Endothelial cell (in vitro differentiated cells): ENCODE results near the gene KPNA3. TPM values are rescaled to one million over a fixed set of nuclear protein-coding genes. Genes with fewer than 3 reads are reported as not detected.
"Not testable (repeated sequence)": the region's sequence is repeated elsewhere in the genome, so short reads cannot be mapped to it uniquely, and the experiment has no call there.

ENCODE experiments used
- DNase-seq: peaks from one replicate; pipeline ENCODE4 v3.0.0; 2021; ENCODE audit warnings: low spot score
- H3K27ac Mint-ChIP-seq: one replicate; pipeline ENCODE4 v1.8.0; 2021; ENCODE audit warnings: mixed read lengths, inconsistent platforms; ENCODE audit not compliant: unreplicated experiment
- H3K27me3 Mint-ChIP-seq: one replicate; pipeline ENCODE4 v1.8.0; 2021; ENCODE audit warnings: mild to moderate bottlenecking, moderate library complexity, mixed read lengths, inconsistent platforms; ENCODE audit not compliant: unreplicated experiment
- H3K36me3 Mint-ChIP-seq: one replicate; pipeline ENCODE4 v1.8.0; 2021; ENCODE audit warnings: mild to moderate bottlenecking, low read depth, mixed read lengths, inconsistent platforms; ENCODE audit not compliant: unreplicated experiment
- H3K4me1 Mint-ChIP-seq: one replicate; pipeline ENCODE4 v1.8.0; 2021; ENCODE audit warnings: mild to moderate bottlenecking, mixed read lengths, inconsistent platforms; ENCODE audit not compliant: unreplicated experiment
- H3K4me3 Mint-ChIP-seq: one replicate; pipeline ENCODE4 v1.8.0; 2021; ENCODE audit warnings: mild to moderate bottlenecking, mixed read lengths, inconsistent platforms; ENCODE audit not compliant: unreplicated experiment
- H3K9me3 Mint-ChIP-seq: one replicate; pipeline ENCODE4 v1.8.0; 2021; ENCODE audit warnings: mixed read lengths, inconsistent platforms; ENCODE audit not compliant: unreplicated experiment
- CTCF ChIP-seq: fragments of 200-600 bp; sonication (generic); IDR thresholded peaks from one replicate; pipeline ENCODE4 v1.5.0; 2021; ENCODE audit warnings: antibody characterized with exemption; ENCODE audit not compliant: unreplicated experiment
- total RNA-seq: library from RNA; stranded (reverse); fragmentation: NEBNext Ultra II Directional; extraction: Animal tissue kit (Norgen Biotek cat#: 25700); gene quantifications from one replicate; pipeline ENCODE4 v1.2.1, GENCODE V29; 2021; ENCODE audit not compliant: unreplicated experiment

The KPNA3 gene
- total RNA-seq, 1 donor from 2014 or later = 50.3 TPM

GRCh38 chr13:49716615-49717014 is 75.9 kb downstream of the KPNA3 start:
- H3K27me3 Mint-ChIP-seq = no peaks in the 10 kb centered on the region
- DNase-seq = no peak
- H3K4me3 Mint-ChIP-seq = peak overlapping the region; percentile 48
- no peaks in the 10 kb centered on the region for H3K4me1 Mint-ChIP-seq
- TF ChIP-seq CTCF = no peak
- H3K36me3 Mint-ChIP-seq = peaks cover 34% of the 10 kb centered on the region
- no peaks in the 10 kb centered on the region for H3K9me3 Mint-ChIP-seq
- H3K27ac Mint-ChIP-seq = no peak overlapping the region

GRCh38 chr13:49714757-49715156 is 77.7 kb downstream of the KPNA3 start:
- Mint-ChIP-seq H3K4me1 (no peaks in the 10 kb centered on the region), H3K27ac (no peak overlapping the region), H3K36me3 (peaks cover 33% of the 10 kb centered on the region), H3K9me3 (no peaks in the 10 kb centered on the region), H3K27me3 (no peaks in the 10 kb centered on the region), H3K4me3 (no peak overlapping the region)
- DNase-seq = no peak
- TF ChIP-seq CTCF = no peak

GRCh38 chr13:49711218-49711863 is 81.1 kb downstream of the KPNA3 start:
- no peak overlapping the region for H3K4me3 Mint-ChIP-seq
- no peaks in the 10 kb centered on the region for H3K9me3 Mint-ChIP-seq
- no peaks in the 10 kb centered on the region for H3K4me1 Mint-ChIP-seq
- H3K36me3 Mint-ChIP-seq = peaks cover 18% of the 10 kb centered on the region
- no peak for DNase-seq
- no peak for TF ChIP-seq CTCF
- H3K27ac Mint-ChIP-seq = no peak overlapping the region
- H3K27me3 Mint-ChIP-seq = no peaks in the 10 kb centered on the region

GRCh38 chr13:49704264-49704663 is 88.2 kb downstream of the KPNA3 start:
- H3K4me3 Mint-ChIP-seq, DNase-seq, H3K27me3 Mint-ChIP-seq, H3K9me3 Mint-ChIP-seq, H3K27ac Mint-ChIP-seq, H3K4me1 Mint-ChIP-seq: not testable (repeated sequence)
- H3K36me3 Mint-ChIP-seq = peaks cover 14% of the 10 kb centered on the region

- no peak overlapping the region for H3K4me3 Mint-ChIP-seq
- no peak for DNase-seq
- H3K9me3 Mint-ChIP-seq = no peaks in the 10 kb centered on the region
- peaks cover 4% of the 10 kb centered on the region for H3K27me3 Mint-ChIP-seq
- no peak for TF ChIP-seq CTCF
- peaks cover 8% of the 10 kb centered on the region for H3K36me3 Mint-ChIP-seq
- H3K4me1 Mint-ChIP-seq = peaks cover 16% of the 10 kb centered on the region
- no peak overlapping the region for H3K27ac Mint-ChIP-seq
These were observed 91.0 kb downstream of the KPNA3 start for GRCh38 chr13:49701491-49701890.
